Bronchial epithelial cell (primary cell): Measurements from ENCODE around the gene ABCB9. TPM values are rescaled to one million over a fixed set of nuclear protein-coding genes. Genes with fewer than 3 reads are reported as not detected.

ENCODE experiments used
- DNase-seq: peaks from one replicate; pipeline ENCODE4 v3.0.0-alpha.2; 2010; ENCODE audit warnings: low read depth
- FAIRE-seq: peaks from 2 replicates; lab custom pipeline; 2011; peaks lifted over from hg19 to GRCh38; lab: Jason Lieb, UNC
- H3K27me3 ChIP-seq: 2 replicates; pipeline ENCODE4 v1.5.1; 2011; ENCODE audit warnings: low read length; ENCODE audit not compliant: control insufficient read depth, insufficient read depth
- H3K36me3 ChIP-seq: 2 replicates; pipeline ENCODE4 v1.5.1; 2011; ENCODE audit warnings: low read length; ENCODE audit not compliant: control insufficient read depth, insufficient read depth
- H3K4me3 ChIP-seq: 2 replicates; pipeline ENCODE4 v1.5.1; 2011; ENCODE audit warnings: mild to moderate bottlenecking, low read depth, low read length, control low read depth
- total RNA-seq: library from RNA; depleted of rRNA; stranded (reverse); fragments of >200 nt; gene quantifications from 2 replicates; pipeline ENCODE4 v1.2.1, GENCODE V29; 2014
- TF ChIP-seq, protein P1 (sequence below): IDR thresholded peaks from 2 replicates; pipeline ENCODE4 v1.5.1; 2011; ENCODE audit warnings: mild to moderate bottlenecking, moderate library complexity, low read length, control low read depth, inconsistent platforms; ENCODE audit not compliant: insufficient read depth, severe bottlenecking

Gene ABCB9
- total RNA-seq, 1 donor from 2014 or later, result 3.4 TPM

DNA sequence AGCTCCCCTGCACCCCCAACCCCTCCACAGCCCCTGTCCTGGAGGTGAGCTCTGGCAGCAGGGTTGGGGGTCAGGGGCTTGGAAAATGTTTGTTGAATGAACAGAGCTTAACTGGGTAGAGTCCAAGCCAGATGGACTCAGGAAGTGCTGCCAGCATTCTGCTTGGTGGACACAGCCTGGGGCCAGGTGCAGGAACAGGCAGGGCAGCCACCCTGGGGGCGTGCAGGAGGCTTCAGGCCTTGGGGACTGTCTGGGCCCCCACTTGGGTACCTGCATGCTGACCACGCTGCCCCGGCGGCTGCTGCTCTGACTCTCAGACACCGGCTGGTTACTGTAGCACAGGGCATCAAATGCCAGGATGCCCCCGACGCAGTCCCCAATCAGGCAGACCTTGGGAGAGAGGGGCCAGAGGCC lies 29.9 kb upstream of the ABCB9 start:
- FAIRE-seq, result no peak
- H3K27me3 ChIP-seq, result no peaks in the 10 kb centered on the region
- peaks cover 2% of the 10 kb centered on the region for H3K36me3 ChIP-seq
- TF ChIP-seq, protein P1, sequence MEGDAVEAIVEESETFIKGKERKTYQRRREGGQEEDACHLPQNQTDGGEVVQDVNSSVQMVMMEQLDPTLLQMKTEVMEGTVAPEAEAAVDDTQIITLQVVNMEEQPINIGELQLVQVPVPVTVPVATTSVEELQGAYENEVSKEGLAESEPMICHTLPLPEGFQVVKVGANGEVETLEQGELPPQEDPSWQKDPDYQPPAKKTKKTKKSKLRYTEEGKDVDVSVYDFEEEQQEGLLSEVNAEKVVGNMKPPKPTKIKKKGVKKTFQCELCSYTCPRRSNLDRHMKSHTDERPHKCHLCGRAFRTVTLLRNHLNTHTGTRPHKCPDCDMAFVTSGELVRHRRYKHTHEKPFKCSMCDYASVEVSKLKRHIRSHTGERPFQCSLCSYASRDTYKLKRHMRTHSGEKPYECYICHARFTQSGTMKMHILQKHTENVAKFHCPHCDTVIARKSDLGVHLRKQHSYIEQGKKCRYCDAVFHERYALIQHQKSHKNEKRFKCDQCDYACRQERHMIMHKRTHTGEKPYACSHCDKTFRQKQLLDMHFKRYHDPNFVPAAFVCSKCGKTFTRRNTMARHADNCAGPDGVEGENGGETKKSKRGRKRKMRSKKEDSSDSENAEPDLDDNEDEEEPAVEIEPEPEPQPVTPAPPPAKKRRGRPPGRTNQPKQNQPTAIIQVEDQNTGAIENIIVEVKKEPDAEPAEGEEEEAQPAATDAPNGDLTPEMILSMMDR, result no peak
- no peak for DNase-seq
- no peak overlapping the region for H3K4me3 ChIP-seq

DNA sequence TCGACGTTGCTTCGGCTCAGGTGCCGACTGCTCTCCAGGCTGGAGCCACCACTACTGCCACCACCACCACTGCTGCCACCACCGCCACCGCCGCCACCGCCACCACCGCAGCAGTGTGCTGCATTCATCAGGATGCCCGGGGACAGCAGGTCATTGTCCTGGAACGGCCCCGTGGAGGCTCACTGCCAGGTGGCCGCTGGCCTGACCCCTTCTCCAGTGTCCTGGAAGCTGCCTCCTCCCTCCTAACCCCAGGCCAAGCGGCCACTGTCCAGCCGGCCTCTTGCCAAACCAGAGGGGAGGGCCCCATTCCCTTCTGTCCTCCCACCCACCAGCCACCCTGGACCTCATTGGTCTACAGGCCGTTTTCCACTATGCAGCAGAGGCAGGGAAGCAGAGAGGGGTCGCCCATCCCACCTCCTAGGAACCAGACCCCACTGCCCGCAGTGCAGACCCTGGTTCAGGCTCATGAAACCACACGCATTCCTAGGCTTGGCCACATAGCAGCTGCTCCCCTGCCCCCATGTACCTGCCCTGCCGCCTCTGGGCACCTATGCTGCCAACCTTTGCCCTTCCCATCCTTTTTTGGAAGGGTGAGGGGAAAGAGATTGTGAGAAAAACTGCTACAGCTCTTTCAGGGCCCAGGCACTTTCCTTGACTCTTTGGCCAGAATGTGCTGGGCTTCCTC lies 29.4 kb upstream of the ABCB9 start:
- no peak for FAIRE-seq
- TF ChIP-seq, protein P1, result no peak

DNA sequence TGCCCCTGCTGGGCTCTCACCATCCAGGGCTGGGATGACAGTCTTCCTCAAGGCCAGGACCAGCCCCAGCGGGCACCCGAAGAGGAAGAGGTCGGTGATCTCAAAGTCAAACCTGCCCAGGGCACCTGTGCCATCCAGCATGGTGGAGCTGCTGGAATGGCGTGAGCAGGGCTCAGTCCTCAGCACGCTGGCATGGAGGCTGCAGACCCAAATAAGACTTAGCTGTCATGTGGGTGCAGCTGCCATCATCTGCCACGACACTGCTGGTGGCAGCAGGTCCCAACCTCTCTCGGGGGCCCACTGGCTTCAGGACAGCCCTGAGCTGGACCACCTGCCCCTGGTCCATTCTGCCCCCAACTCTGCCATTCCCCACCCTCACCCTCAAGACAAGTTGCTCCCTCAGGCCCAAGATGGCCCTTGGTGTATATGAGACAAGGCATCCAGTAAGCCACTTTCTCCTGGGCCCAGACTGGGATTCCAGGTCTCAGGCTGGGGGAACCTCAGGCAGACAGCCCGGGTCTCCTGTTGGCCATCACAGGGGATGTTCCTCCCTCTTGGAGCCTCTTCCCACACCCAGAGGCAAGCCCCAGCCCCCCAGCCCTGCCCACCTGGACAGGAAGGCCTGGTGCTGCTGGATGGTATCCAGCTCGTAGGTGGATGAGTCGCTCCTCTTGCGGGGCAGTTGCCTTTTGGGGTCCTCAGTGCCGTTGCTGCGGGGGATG lies 28.7 kb upstream of the ABCB9 start:
- peaks cover 2% of the 10 kb centered on the region for H3K36me3 ChIP-seq
- no peak for FAIRE-seq
- H3K27me3 ChIP-seq, result no peaks in the 10 kb centered on the region
- DNase-seq, result no peak
- no peak overlapping the region for H3K4me3 ChIP-seq
- TF ChIP-seq, protein P1, result no peak

More for the DNA sequence above, 29.4 kb upstream of the ABCB9 start:
- Histone ChIP-seq H3K36me3 (peaks cover 2% of the 10 kb centered on the region), H3K4me3 (no peak overlapping the region), H3K27me3 (no peaks in the 10 kb centered on the region)
- no peak for DNase-seq

DNA sequence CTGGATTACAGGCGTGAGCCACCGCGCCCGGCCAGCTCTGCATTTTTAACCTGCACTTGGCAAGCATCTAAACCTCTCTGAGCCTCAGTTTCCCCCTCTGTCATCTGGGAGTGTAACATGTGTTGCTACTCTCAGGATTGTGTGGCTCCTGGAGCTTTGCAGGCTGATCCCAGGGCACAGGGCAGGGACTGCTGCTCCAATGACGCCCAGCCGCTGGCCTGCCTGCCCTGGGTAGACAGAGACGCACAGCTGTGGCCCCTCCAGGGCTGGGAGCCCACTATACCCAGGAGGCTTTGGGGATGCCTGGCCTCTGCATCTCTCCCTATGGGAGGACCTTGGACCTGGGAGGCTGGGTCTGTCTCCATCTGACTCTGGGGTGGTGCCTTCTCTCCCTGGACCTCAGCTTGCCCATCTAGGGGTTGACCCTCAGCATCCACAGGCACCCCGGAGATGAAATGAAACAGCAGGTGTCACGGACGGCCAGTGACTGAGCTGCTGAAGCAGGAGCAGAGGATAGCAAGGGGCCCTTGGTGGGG lies 27.9 kb upstream of the ABCB9 start:
- H3K36me3 ChIP-seq, result peaks cover 2% of the 10 kb centered on the region
- no peaks in the 10 kb centered on the region for H3K27me3 ChIP-seq
- H3K4me3 ChIP-seq, result no peak overlapping the region
- TF ChIP-seq, protein P1, result no peak
- FAIRE-seq, result no peak
- DNase-seq, result no peak

DNA sequence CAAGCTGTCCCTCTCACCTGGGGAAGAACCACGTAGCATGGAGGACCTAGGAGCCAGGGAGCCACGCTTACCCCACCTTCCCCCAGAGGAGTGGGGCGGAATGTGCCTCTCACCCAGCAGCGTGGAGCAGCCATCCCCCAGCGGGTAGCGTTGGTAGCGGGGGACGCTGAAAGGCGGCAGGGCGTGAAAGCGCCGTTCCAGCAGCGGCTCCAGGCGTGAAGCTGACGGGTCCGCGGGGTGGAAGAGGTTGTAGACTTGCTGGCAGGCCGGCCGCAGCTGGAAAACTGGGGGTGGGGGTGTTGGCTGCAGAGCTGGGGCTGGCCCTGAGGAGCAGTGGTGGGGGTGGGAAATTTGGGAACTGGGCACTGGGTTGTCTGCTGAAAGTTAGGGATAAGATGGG lies 26.1 kb upstream of the ABCB9 start:
- Histone ChIP-seq H3K27me3 (no peaks in the 10 kb centered on the region), H3K4me3 (no peak overlapping the region), H3K36me3 (peaks cover 4% of the 10 kb centered on the region)
- TF ChIP-seq, protein P1, result no peak
- no peak for DNase-seq
- FAIRE-seq, result no peak
